Mesenchymal stem cell (in vitro differentiated cells and primary cell): ENCODE data around the gene KRTAP1-5.
A peak's percentile ranks its signal among the peaks of the same experiment; 100 is the strongest.

Experiments used
- DNase-seq: peaks from one replicate; pipeline ENCODE4 v3.0.0-alpha.2; 2013
- H2AFZ ChIP-seq: one replicate; pipeline ENCODE4 v1.6.1; 2013; ENCODE audit warnings: low read depth, mild to moderate bottlenecking, control low read depth, inconsistent platforms, low read length, moderate library complexity
- H2AK5ac ChIP-seq: 2 replicates; pipeline ENCODE4 v1.6.1; 2013; ENCODE audit warnings: low read length, moderate library complexity, mild to moderate bottlenecking, inconsistent platforms; ENCODE audit not compliant: severe bottlenecking
- H2BK120ac ChIP-seq: one replicate; pipeline ENCODE4 v1.6.1; 2013; ENCODE audit warnings: low read depth, mild to moderate bottlenecking, inconsistent platforms, low read length, moderate library complexity
- H2BK12ac ChIP-seq, 2 experiments: one replicate each; pipeline ENCODE4 v1.6.1; 2013; ENCODE audit warnings: inconsistent platforms in 2 of 2, low read length in 2 of 2, mild to moderate bottlenecking in 2 of 2, moderate library complexity in 2 of 2, control low read depth in 1 of 2
- H2BK15ac ChIP-seq: one replicate; pipeline ENCODE4 v1.6.1; 2013; ENCODE audit warnings: mild to moderate bottlenecking, low read depth, inconsistent platforms; ENCODE audit not compliant: poor library complexity, severe bottlenecking
- H2BK5ac ChIP-seq: 2 replicates; pipeline ENCODE4 v1.6.1; 2013; ENCODE audit warnings: low read depth, mild to moderate bottlenecking, low read length, control low read depth, inconsistent platforms; ENCODE audit not compliant: poor library complexity, severe bottlenecking
- H3K14ac ChIP-seq, 2 experiments: one replicate each; pipeline ENCODE4 v1.6.1; 2013; ENCODE audit warnings: inconsistent platforms in 2 of 2, low read length in 2 of 2, control low read depth in 1 of 2, mild to moderate bottlenecking in 1 of 2, moderate library complexity in 1 of 2
- H3K18ac ChIP-seq, 2 experiments: one replicate each; pipeline ENCODE4 v1.6.1; 2013; ENCODE audit warnings: inconsistent platforms in 2 of 2, low read length in 2 of 2, control low read depth in 1 of 2, low read depth in 1 of 2, mild to moderate bottlenecking in 1 of 2
- H3K23ac ChIP-seq, 2 experiments: one replicate each; pipeline ENCODE4 v1.6.1; 2013; ENCODE audit warnings: inconsistent platforms in 2 of 2, low read length in 2 of 2, mild to moderate bottlenecking in 2 of 2, moderate library complexity in 2 of 2, control low read depth in 1 of 2
- H3K27ac ChIP-seq: 2 replicates; pipeline ENCODE4 v1.5.1; 2013; ENCODE audit warnings: mild to moderate bottlenecking, moderate library complexity, low read length, control low read depth, inconsistent platforms; ENCODE audit not compliant: poor library complexity, severe bottlenecking
- H3K27me3 ChIP-seq, 2 experiments: 2 replicates each; pipeline versions ENCODE4 v1.6.1 to v1.7.0; 2013; ENCODE audit warnings: low read length in 2 of 2, mild to moderate bottlenecking in 2 of 2, moderate library complexity in 2 of 2, control low read depth in 1 of 2, inconsistent platforms in 1 of 2; ENCODE audit not compliant: control insufficient read depth in 1 of 2, insufficient read depth in 1 of 2
- H3K36me3 ChIP-seq, 2 experiments: 2 replicates each; pipeline versions ENCODE4 v1.6.1 to v1.7.0; 2013; ENCODE audit warnings: low read length in 2 of 2, control low read depth in 1 of 2, inconsistent platforms in 1 of 2, low read depth in 1 of 2, mild to moderate bottlenecking in 1 of 2; ENCODE audit not compliant: insufficient read depth in 2 of 2, control insufficient read depth in 1 of 2
- H3K4ac ChIP-seq, 2 experiments: one replicate each; pipeline ENCODE4 v1.6.1; 2013; ENCODE audit warnings: inconsistent platforms in 2 of 2, low read length in 2 of 2, mild to moderate bottlenecking in 2 of 2, moderate library complexity in 2 of 2, control low read depth in 1 of 2, low read depth in 1 of 2
- H3K4me1 ChIP-seq: 2 replicates; pipeline ENCODE4 v1.6.1; 2013; ENCODE audit warnings: low read depth, low read length, control low read depth; ENCODE audit not compliant: control insufficient read depth, insufficient read depth
- H3K4me2 ChIP-seq: 2 replicates; pipeline ENCODE4 v1.6.1; 2013; ENCODE audit warnings: low read length, mild to moderate bottlenecking, inconsistent platforms; ENCODE audit not compliant: poor library complexity, severe bottlenecking
- H3K4me3 ChIP-seq, 2 experiments: 2 replicates each; pipeline versions ENCODE4 v1.5.1 to v1.7.0; 2013; ENCODE audit warnings: low read length in 2 of 2, mild to moderate bottlenecking in 2 of 2, control low read depth in 1 of 2, low read depth in 1 of 2; ENCODE audit not compliant: insufficient read depth in 1 of 2
- H3K79me1 ChIP-seq: replicated peaks from 2 replicates; pipeline ENCODE4 v1.6.1; 2013; ENCODE audit warnings: mild to moderate bottlenecking, control low read depth, low read length, inconsistent platforms; ENCODE audit not compliant: poor library complexity, severe bottlenecking
- H3K9ac ChIP-seq: 2 replicates; pipeline ENCODE4 v1.7.0; 2013; ENCODE audit warnings: mild to moderate bottlenecking, low read length, moderate library complexity
- H3K9me3 ChIP-seq: 2 replicates; pipeline ENCODE4 v1.7.0; 2013; ENCODE audit warnings: mild to moderate bottlenecking, low read length; ENCODE audit not compliant: control insufficient read depth
- H4K8ac ChIP-seq: one replicate; pipeline ENCODE4 v1.6.1; 2013; ENCODE audit warnings: inconsistent platforms, mild to moderate bottlenecking, low read length, moderate library complexity
- H4K91ac ChIP-seq: one replicate; pipeline ENCODE4 v1.6.1; 2013; ENCODE audit warnings: mild to moderate bottlenecking, low read length, inconsistent platforms
- WGBS: methylation state at CpG from one replicate; pipeline ENCODE4 v1.1.7; 2013; ENCODE audit warnings: mixed read lengths; 5-methylcytosine and 5-hydroxymethylcytosine counted together

Gene KRTAP1-5

GRCh38 chr17:41015454-41015853 lies 11.6 kb downstream of the KRTAP1-5 start:
- Histone ChIP-seq H3K4me1 (peaks cover 1% of the 10 kb centered on the region), H3K4me2 (no peak overlapping the region), H3K4me3 (no peak overlapping the region), H3K36me3 (no peaks in the 10 kb centered on the region), H2BK15ac (no peak overlapping the region), H3K27ac (no peak overlapping the region), H2BK5ac (no peak overlapping the region), H3K14ac (no peak overlapping the region), H4K8ac (no peak overlapping the region), H3K79me1 (no peaks in the 10 kb centered on the region), H2AK5ac (no peak overlapping the region), H3K18ac (no peak overlapping the region), H3K9me3 (no peaks in the 10 kb centered on the region), H3K4ac (no peak overlapping the region), H4K91ac (no peak overlapping the region), H3K23ac (no peak overlapping the region), H2BK120ac (no peak overlapping the region), H2BK12ac (no peak overlapping the region), H3K9ac (no peak overlapping the region), H2AFZ (no peak overlapping the region), H3K27me3 (no peaks in the 10 kb centered on the region)
- DNase-seq, result no peak
- WGBS, result 73% methylated on average over 4 of the region's 7 CpGs

GRCh38 chr17:41013606-41014005 lies 13.4 kb downstream of the KRTAP1-5 start:
- no peak overlapping the region for H3K9ac ChIP-seq
- H2BK15ac ChIP-seq, result no peak overlapping the region
- no peaks in the 10 kb centered on the region for H3K79me1 ChIP-seq
- H2AK5ac ChIP-seq, result no peak overlapping the region
- 17% methylated on average over 1 of the region's 1 CpG for WGBS
- H3K23ac ChIP-seq, result no peak overlapping the region
- no peak overlapping the region for H2BK5ac ChIP-seq
- no peak overlapping the region for H2BK120ac ChIP-seq
- H3K4me1 ChIP-seq, result no peaks in the 10 kb centered on the region
- H3K18ac ChIP-seq, result no peak overlapping the region
- no peak overlapping the region for H4K8ac ChIP-seq
- no peak overlapping the region for H2AFZ ChIP-seq
- no peak overlapping the region for H3K4me3 ChIP-seq
- no peak overlapping the region for H3K27ac ChIP-seq
- H3K4me2 ChIP-seq, result no peak overlapping the region
- no peak overlapping the region for H3K4ac ChIP-seq
- H2BK12ac ChIP-seq, result no peak overlapping the region
- H3K27me3 ChIP-seq, result no peaks in the 10 kb centered on the region
- no peaks in the 10 kb centered on the region for H3K9me3 ChIP-seq
- no peaks in the 10 kb centered on the region for H3K36me3 ChIP-seq
- H3K14ac ChIP-seq, result no peak overlapping the region
- no peak overlapping the region for H4K91ac ChIP-seq
- DNase-seq, result no peak

- H4K8ac ChIP-seq, result no peak overlapping the region
- no peak overlapping the region for H4K91ac ChIP-seq
- no peak overlapping the region for H3K14ac ChIP-seq
- no peak overlapping the region for H3K4me3 ChIP-seq
- H2AFZ ChIP-seq, result no peak overlapping the region
- no peak overlapping the region for H3K27ac ChIP-seq
- no peak overlapping the region for H2BK15ac ChIP-seq
- H3K36me3 ChIP-seq, result no peaks in the 10 kb centered on the region
- H3K27me3 ChIP-seq, result no peaks in the 10 kb centered on the region
- no peak overlapping the region for H3K9ac ChIP-seq
- H3K4me2 ChIP-seq, result no peak overlapping the region
- H3K4ac ChIP-seq, result no peak overlapping the region
- no peaks in the 10 kb centered on the region for H3K4me1 ChIP-seq
- peak overlapping the region; percentile 20 for H2AK5ac ChIP-seq
- H3K79me1 ChIP-seq, result no peaks in the 10 kb centered on the region
- H2BK5ac ChIP-seq, result no peak overlapping the region
- H3K18ac ChIP-seq, result no peak overlapping the region
- 88% methylated on average over 3 of the region's 3 CpGs for WGBS
- no peak for DNase-seq
- no peaks in the 10 kb centered on the region for H3K9me3 ChIP-seq
- peak overlapping the region in 1 of 2 experiments; percentile 59 for H3K23ac ChIP-seq
- no peak overlapping the region for H2BK12ac ChIP-seq
- H2BK120ac ChIP-seq, result no peak overlapping the region
These were observed 13.8 kb downstream of the KRTAP1-5 start for GRCh38 chr17:41013181-41013580.

- Histone ChIP-seq H2AK5ac (peak overlapping the region; percentile 20), H2BK120ac (no peak overlapping the region), H3K36me3 (no peaks in the 10 kb centered on the region), H3K9me3 (no peaks in the 10 kb centered on the region), H3K4me3 (no peak overlapping the region), H4K8ac (no peak overlapping the region), H3K4me2 (no peak overlapping the region), H3K4ac (no peak overlapping the region), H3K14ac (no peak overlapping the region), H2BK12ac (no peak overlapping the region), H2AFZ (no peak overlapping the region), H4K91ac (no peak overlapping the region), H3K79me1 (no peaks in the 10 kb centered on the region), H2BK15ac (no peak overlapping the region), H3K18ac (no peak overlapping the region), H2BK5ac (no peak overlapping the region), H3K23ac (no peak overlapping the region), H3K4me1 (no peaks in the 10 kb centered on the region), H3K27ac (no peak overlapping the region), H3K9ac (no peak overlapping the region), H3K27me3 (no peaks in the 10 kb centered on the region)
- no peak for DNase-seq
- WGBS, result 91% methylated on average over 6 of the region's 6 CpGs
These were observed 14.5 kb downstream of the KRTAP1-5 start for GRCh38 chr17:41012326-41013120.
